GM10847 (cell line): ENCODE results near the gene TRHDE.

Source experiments
- POLR2A ChIP-seq: IDR thresholded peaks from 2 replicates; pipeline ENCODE4 v1.6.1; 2011; ENCODE audit not compliant: insufficient read length; ENCODE audit errors: extremely low read depth

Gene TRHDE

DNA sequence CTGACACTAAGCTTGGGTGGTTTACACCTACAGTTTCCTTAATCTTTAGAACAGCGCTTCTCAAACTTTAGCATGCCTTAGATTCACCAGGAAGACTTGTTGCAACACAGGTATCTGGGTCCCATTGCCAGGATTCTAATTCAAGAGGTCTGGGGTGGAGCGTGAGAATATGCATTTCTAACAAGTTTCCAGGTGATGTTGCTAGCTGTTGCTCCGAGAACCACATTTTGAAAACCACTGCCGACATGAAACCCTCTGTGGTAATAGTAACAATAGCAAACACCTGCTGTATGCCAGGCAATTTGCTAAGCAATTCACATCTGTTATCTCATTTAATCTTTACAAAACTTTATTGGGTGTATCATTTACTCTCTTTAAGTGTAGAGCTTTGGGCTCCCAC lies 58.6 kb downstream of the TRHDE start:
- no peak for TF ChIP-seq POLR2A

DNA sequence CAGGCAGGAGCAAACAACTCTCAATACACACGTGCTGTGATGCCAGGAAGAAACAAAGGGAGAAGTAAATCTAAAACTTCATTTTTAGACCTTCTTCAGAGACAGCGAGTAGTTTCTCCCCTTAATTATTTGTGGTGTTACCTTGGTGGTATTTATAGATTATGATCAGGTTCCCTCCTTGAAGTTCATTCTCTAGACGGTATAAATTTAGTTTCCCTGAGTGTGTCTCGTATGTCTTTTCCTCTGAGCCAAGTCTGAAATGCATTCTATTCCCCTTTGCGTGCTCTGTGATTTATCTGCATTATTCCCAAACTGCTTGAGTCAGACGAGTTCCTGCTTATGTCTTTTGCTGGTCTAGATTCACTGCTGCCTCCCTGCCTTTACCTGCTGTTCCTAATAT lies 65.2 kb downstream of the TRHDE start:
- TF ChIP-seq POLR2A = no peak

- no peak for TF ChIP-seq POLR2A
These were observed 65.8 kb downstream of the TRHDE start for GRCh38 chr12:72337946-72338345.

GRCh38 chr12:72338437-72338836 lies 66.3 kb downstream of the TRHDE start:
- TF ChIP-seq POLR2A = no peak

DNA sequence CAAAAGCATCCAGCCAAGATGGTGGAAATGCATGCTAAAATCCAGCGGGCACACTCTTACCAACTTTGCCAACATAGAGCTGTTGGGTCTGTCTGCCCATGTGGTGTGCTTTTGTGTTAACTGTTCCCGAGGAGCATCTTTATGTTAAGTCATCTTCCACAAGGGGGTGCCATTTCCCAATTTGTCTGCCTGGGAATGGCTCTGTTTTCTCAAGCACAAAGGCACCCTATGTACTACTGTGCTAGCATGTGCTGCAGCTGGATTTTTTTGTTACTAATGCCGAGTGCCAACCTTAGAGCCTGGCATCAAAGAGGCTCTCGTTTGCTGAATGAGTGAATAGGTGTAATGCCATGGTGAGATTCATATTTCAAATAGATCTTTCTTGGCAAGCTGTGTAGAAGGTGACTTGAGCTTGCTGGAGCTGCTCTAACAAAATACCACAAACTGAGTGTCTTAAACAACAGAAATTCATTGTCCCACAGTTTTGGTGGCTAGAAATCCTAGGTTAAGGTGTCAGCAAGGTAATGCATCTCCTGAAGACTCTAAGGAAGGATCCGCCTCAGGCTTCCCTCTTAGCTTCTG lies 74.3 kb downstream of the TRHDE start:
- no peak for TF ChIP-seq POLR2A

DNA sequence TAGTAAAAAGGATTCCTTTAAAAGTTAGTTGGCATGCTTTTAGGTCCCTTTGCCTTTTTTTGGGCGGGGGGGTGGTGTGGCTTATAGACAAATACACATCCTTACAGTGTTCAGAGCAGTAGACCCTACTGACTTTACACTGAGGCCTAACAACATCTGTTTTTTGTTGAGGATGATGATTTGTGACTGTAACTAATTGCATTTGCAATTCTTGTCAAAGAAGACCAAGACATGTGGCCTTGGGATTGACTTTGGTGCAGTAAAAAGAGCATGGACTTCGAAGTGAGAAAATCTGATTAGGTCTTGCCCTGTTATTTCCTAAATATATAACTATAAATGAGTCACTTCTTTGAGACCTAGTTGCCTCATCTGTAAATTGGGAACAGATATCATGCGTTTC lies 77.3 kb downstream of the TRHDE start:
- no peak for TF ChIP-seq POLR2A

DNA sequence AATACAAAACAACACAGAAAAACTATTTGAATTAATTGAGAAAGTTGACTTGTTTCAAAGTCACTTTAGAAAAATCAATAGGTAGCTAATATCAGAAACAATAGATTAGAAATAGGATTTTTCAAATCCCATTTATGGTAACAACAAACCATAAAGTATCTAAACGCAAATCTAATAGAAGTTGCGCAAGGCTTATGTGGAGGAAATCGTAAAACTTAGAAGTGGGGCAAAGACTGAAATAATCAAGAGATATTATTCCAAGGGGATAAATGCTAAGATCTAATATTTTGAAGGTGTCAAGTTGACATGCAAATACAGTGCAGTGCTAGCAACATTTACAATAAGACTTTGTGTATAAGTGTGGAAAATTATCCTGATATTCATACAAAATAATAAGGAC lies 87.2 kb downstream of the TRHDE start:
- no peak for TF ChIP-seq POLR2A

DNA sequence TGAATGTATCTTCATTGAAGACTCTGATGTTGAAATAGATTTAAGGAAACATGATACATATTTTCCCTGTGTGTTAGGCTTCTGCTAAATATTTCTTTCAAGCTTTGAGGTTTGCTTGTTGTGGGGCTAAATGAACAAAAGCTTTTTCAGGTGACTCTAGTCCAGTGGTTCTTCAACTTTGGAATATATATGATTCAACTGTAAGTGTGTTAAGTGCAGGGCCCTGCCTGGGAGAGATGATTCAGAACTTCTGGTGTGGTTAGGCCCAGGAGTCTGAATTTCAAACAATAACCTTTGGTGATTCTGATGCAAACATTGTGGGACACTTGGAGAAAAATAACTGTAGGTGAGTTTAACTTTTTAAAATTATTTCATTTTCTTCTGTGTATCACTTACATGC lies 93.0 kb downstream of the TRHDE start:
- TF ChIP-seq POLR2A = no peak

DNA sequence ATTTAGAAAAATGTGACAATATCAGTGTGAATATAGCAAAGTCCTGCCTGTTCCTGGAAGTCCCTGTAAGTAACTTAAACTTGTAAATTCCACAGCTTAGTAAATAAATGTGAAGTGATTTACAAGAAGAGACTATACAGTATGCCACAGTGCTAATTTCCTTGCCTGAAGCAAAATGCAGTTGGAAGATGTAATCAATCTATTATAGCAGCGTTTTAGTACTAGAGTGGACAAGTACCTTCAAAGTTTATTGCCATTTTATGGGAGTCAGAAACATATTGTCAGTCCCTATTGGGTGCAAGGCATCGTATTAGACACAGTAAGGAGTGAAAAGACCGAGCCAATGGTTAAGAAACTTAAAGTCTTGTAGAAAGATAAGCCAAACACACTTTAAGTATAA lies 94.1 kb downstream of the TRHDE start:
- TF ChIP-seq POLR2A = no peak

DNA sequence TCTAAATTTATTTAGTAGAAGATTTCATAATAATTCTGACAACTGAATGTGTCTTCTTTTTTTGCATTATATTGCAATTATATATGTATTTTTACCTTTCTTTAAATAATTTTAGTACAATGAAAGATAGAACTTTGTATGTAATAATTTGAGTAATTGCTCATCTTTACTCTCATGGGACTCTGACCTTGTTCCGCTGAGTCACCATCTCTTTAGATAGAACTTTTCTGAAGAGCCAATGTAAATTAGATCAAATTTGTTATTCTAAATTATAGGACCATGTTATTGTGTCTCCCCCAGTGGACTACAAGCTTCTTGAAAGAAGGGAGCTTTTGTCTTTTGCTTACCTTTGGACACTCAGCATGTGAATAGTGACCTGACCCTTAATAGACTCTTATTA lies 96.1 kb downstream of the TRHDE start:
- TF ChIP-seq POLR2A = no peak

- TF ChIP-seq POLR2A = no peak
These were observed 96.7 kb downstream of the TRHDE start for GRCh38 chr12:72368719-72369422.

DNA sequence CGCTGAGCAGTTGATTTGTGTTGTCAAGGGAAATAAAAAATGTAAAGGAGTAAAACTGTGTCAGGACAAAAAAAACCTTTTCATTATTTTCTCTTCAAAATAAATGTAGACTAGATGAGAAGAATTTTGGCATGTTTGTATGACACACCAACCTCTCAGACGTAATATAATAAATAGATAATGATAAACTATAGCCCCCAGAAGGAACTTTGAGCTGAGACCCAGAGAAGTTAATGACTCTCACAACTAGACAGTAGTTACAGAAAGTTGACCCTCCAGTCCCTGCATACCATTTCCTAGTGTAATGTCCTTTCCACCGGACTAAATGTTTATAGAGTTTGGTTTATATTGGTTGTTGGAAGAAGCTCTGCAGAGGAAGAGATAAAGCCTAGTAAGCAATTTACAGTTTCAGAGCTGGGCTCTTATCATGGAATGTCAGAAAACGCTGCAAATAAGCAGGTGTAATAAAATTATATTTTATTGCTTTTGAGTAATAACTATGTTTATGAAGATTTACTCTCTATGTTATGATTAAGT lies 97.3 kb downstream of the TRHDE start:
- no peak for TF ChIP-seq POLR2A

DNA sequence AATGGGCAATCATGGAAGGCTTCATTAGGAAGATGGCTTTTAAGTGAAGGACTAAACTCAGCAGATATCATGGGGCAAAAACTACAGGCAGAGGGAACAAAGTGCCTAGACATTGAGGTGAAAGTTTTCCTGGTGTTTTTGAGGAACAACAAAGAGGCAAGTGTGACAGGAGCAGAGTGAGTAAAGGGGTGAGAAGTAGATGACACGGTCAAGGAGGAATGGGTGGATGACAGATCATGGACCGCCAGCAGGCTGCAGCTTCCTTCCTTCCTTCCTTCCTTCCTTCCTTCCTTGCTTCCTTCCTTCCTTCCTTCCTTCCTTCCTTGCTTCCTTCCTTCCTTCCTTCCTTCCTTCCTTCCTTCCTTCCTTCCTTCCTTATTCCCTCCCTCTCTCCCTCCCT lies 108.3 kb downstream of the TRHDE start:
- no peak for TF ChIP-seq POLR2A

GRCh38 chr12:72388322-72388721 lies 116.2 kb downstream of the TRHDE start:
- TF ChIP-seq POLR2A = no peak

DNA sequence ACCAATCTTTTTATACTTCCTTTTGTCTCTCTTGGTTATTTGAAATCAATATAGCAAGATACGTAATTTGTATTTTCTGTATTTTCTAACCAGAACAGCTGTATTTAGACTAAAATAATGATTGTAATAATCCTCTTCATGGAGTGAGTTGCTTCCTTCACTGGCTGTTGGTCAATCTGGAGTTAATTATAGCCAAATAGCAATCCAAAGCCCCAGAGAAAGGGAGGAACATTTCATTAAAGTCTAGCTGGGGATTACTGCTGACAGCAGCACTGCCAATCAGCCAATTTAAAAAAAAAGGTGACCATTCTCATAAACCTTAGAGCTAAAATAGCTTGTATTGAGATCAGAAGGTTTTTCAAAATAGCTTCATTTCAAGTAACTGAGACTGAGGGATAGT lies 118.0 kb downstream of the TRHDE start:
- no peak for TF ChIP-seq POLR2A

- no peak for TF ChIP-seq POLR2A
These were observed 133.9 kb downstream of the TRHDE start for GRCh38 chr12:72406111-72406510.
